ENCODE results near the gene SYF2.

DNA sequence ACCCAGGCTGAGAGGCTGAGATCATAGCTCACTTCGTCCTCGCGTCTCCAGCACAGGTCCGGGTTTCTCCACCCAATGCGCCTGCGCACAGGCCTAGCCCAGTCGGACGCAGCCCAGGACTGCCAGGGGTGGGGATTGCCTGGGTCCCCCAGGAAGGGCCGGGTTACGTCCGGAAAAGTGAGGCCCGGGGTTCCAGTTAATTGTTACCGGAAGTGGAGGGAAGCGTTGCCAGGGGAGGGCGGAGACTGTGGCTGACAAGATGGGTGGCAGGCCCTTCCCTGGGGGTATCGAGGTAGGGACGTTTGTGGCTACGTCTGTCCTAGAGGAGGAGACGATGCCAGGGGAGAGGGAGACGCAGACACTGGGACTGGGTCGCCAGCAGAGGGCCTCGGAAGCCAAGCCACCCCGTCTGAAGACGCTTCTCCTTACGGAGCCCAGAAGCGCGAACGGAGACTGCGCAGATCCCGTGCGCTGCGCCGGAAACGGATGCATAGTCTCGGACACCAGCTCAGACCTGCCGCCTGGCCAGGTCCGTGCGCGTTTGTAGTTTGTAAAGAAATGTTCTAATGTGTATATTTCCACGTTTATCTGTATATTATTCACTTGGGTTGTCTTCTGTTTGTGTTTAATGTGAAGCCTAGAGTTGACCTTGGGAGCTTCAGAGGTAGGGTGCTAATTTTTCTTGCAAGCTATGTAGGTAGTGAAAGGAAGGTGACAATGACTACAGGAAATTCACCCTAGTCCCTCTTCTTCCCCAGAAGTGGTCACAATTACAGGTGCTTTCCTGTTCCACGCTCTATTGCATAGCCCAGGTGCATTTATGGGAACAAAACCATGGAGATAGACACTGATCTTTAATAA lies 7.6 kb upstream of the SYF2 start:
- TF ChIP-seq, protein P1, sequence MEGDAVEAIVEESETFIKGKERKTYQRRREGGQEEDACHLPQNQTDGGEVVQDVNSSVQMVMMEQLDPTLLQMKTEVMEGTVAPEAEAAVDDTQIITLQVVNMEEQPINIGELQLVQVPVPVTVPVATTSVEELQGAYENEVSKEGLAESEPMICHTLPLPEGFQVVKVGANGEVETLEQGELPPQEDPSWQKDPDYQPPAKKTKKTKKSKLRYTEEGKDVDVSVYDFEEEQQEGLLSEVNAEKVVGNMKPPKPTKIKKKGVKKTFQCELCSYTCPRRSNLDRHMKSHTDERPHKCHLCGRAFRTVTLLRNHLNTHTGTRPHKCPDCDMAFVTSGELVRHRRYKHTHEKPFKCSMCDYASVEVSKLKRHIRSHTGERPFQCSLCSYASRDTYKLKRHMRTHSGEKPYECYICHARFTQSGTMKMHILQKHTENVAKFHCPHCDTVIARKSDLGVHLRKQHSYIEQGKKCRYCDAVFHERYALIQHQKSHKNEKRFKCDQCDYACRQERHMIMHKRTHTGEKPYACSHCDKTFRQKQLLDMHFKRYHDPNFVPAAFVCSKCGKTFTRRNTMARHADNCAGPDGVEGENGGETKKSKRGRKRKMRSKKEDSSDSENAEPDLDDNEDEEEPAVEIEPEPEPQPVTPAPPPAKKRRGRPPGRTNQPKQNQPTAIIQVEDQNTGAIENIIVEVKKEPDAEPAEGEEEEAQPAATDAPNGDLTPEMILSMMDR (IDR thresholded peaks at IDR 0.05) = peak; percentile 44 to 51 (median 46)
- TF ChIP-seq POLR2A (IDR thresholded peaks at IDR 0.05) = peak; percentile 64
